HEK293 (cell line): Measurements from ENCODE around the gene VEPH1.
A peak's percentile ranks its signal among the peaks of the same experiment; 100 is the strongest.

Experiments
- CTCF ChIP-seq: fragments of 450-650 bp; formaldehyde crosslinking; IDR thresholded peaks from 2 replicates; pipeline ENCODE4 v1.5.1; 2016; ENCODE audit warnings: missing biosample characterization, missing genetic modification characterization
- RBAK ChIP-seq: fragments of 450-650 bp; formaldehyde crosslinking; IDR thresholded peaks from 2 replicates; pipeline ENCODE4 v1.5.1; 2016; ENCODE audit warnings: missing biosample characterization, missing genetic modification characterization
- ZBTB17 ChIP-seq: fragments of 450-650 bp; formaldehyde crosslinking; IDR thresholded peaks from 2 replicates; pipeline ENCODE4 v1.5.1; 2016; ENCODE audit warnings: missing biosample characterization, missing genetic modification characterization
- ZBTB26 ChIP-seq: fragments of 450-650 bp; formaldehyde crosslinking; optimal IDR thresholded peaks from 2 replicates; pipeline ENCODE3; 2016; ENCODE audit warnings: missing biosample characterization, mild to moderate bottlenecking, missing genetic modification characterization
- ZFP69B ChIP-seq: fragments of 450-650 bp; formaldehyde crosslinking; IDR thresholded peaks from 2 replicates; pipeline ENCODE4 v1.5.1; 2016; ENCODE audit warnings: missing biosample characterization, missing genetic modification characterization
- ZNF138 ChIP-seq: fragments of 450-650 bp; formaldehyde crosslinking; IDR thresholded peaks from 2 replicates; pipeline ENCODE4 v1.5.1; 2016; ENCODE audit warnings: missing biosample characterization, missing genetic modification characterization, borderline replicate concordance
- ZNF623 ChIP-seq: fragments of 450-650 bp; formaldehyde crosslinking; IDR thresholded peaks from 2 replicates; pipeline ENCODE4 v1.5.1; 2016; ENCODE audit warnings: missing biosample characterization, missing genetic modification characterization
- ZNF792 ChIP-seq: fragments of 450-650 bp; formaldehyde crosslinking; IDR thresholded peaks from 2 replicates; pipeline ENCODE4 v1.5.1; 2016; ENCODE audit warnings: missing biosample characterization, missing genetic modification characterization
- ZSCAN30 ChIP-seq: fragments of 450-650 bp; IDR thresholded peaks from 2 replicates; pipeline ENCODE4 v1.5.1; 2018; ENCODE audit warnings: missing biosample characterization, mild to moderate bottlenecking, missing genetic modification characterization, moderate library complexity

DNA sequence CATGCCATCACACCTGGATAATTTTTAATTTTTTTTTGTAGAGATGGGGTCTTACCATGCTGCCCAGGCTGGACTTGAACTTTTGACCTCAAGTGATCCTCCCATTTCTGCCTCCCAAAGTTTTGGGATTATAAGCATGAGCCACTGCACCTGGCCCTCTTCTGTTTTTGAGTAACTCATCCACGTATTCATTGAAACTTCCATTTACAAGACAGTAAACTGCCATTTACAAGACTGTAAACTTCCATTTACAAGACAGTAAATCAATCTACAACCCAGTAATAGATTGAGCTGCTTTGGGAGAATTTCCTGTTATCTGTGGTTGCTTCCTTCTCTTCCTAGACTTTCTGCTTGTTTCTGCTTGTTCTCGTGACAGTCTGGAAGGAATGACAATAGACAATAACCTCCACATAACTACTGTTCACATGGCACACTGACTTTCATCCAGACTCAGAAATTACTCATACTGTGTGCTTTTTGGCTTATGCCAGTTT is 228.5 kb downstream of the VEPH1 start:
- TF ChIP-seq ZSCAN30 (tag by site-specific recombination) (peak; percentile 69; the same call in 1 of the 2 replicates), ZBTB26 (tag by site-specific recombination) (no peak), CTCF (no peak), ZNF138 (tag by site-specific recombination) (no peak), ZNF792 (tag by site-specific recombination) (no peak), ZBTB17 (no peak), RBAK (tag by site-specific recombination) (no peak), ZNF623 (tag by site-specific recombination) (no peak), ZFP69B (tag by site-specific recombination) (no peak)
